Ovary (tissue), 9 donors: Measurements from ENCODE around the gene CD28. TPM values are rescaled to one million over a fixed set of nuclear protein-coding genes. Genes with fewer than 3 reads are reported as not detected.

Experiments
- DNase-seq, 5 donors: peaks; one replicate each; pipeline ENCODE4 v3.0.0-alpha.2; 2019 to 2020
- H3K27ac ChIP-seq, 2 donors: fragments of 200-600 bp; one replicate each; pipeline versions ENCODE4 v1.5.1 to v1.8.0; 2019 to 2022
- H3K27me3 ChIP-seq: fragments of 200-600 bp; one replicate; pipeline ENCODE4 v1.8.0; 2022
- H3K36me3 ChIP-seq: fragments of 200-600 bp; sonication (generic); one replicate; pipeline ENCODE4 v1.5.1; 2019
- H3K4me1 ChIP-seq: one replicate; pipeline ENCODE4 v1.8.1; 2013; ENCODE audit warnings: mild to moderate bottlenecking, moderate library complexity; ENCODE audit not compliant: insufficient read depth
- H3K4me3 ChIP-seq: fragments of 200-600 bp; sonication (generic); one replicate; pipeline ENCODE4 v1.5.1; 2017
- H3K9me3 ChIP-seq, 2 donors: fragments of 200-600 bp in 1 of 2; sonication (generic) in 1 of 2; one replicate each; pipeline versions ENCODE4 v1.5.1 to v1.8.1; 2013 to 2019; ENCODE audit warnings: mild to moderate bottlenecking in 1 of 2, moderate library complexity in 1 of 2
- CTCF ChIP-seq, 3 donors: fragments of 450-650 bp in 2 of 3; fragments of 200-600 bp in 1 of 3; IDR thresholded peaks; one replicate each; pipeline versions ENCODE4 v1.5.1 to v1.8.0; 2016 to 2022; ENCODE audit warnings: antibody characterized with exemption in 3 of 3, mild to moderate bottlenecking in 1 of 3
- EP300 ChIP-seq: sonication (generic); formaldehyde crosslinking; IDR thresholded peaks from one replicate; pipeline ENCODE4 v1.6.1; 2017; ENCODE audit warnings: antibody characterized with exemption
- POLR2A ChIP-seq: fragments of 450-650 bp; IDR thresholded peaks from one replicate; pipeline ENCODE4 v1.6.1; 2017; ENCODE audit warnings: antibody characterized with exemption, mild to moderate bottlenecking, moderate library complexity
- WGBS, 3 donors: extraction: QIAGEN DNeasy Blood & Tissue Kit in 1 of 3; methylation state at CpG; one replicate each; pipeline versions ENCODE4 v1.1.5 to v1.1.7; 2013 to 2017; 5-methylcytosine and 5-hydroxymethylcytosine counted together
- intact Hi-C, 4 donors: fragments of 100-400 bp; cut with DNase I; formaldehyde crosslinking; loops; one replicate each; pipeline versions ENCODE4 v1.11.0 to v1.15.1; 2022 to 2023
- polyA plus RNA-seq, 2 donors: library from polyadenylated mRNA; stranded (reverse); fragments of 200-250 nt in 1 of 2; fragments of 350-450 nt in 1 of 2; fragmentation: Illumina TruSeq in 1 of 2; extraction: RNeasy Lipid Tissue Mini Kit (QIAGEN cat#74804) in 1 of 2; gene quantifications; one replicate each; pipeline ENCODE4 v1.2.3, GENCODE V29; 2013 to 2014
- total RNA-seq, 7 donors: library from RNA; depleted of rRNA in 2 of 7; stranded (reverse); fragments of >200 nt in 2 of 7; fragmentation: NEBNext Ultra II Directional in 3 of 7; extraction: Animal tissue kit (Norgen Biotek cat#: 25700) in 3 of 7; gene quantifications; one replicate each; pipeline versions ENCODE4 v1.1.0 to v1.2.4, GENCODE V29; 2016 to 2023
- donor health status: DM: no; HTN: no; CAD: no; lungs with moderate emphysema.
- donor health status: DM: no; HTN: no; CAD: no.
- donor health status: Bipolar disorder and iron deficiency.
- donor health status: DM: yes; HTN: yes; CAD: no.
- donor health status: DM: no; HTN: no; CAD: no.
- donor health status: DM: yes; HTN: yes; CAD: no.

Gene CD28
- total and polyA plus RNA-seq, 9 donors, result 0.18 to 4.3 (median 1.2) TPM

DNA sequence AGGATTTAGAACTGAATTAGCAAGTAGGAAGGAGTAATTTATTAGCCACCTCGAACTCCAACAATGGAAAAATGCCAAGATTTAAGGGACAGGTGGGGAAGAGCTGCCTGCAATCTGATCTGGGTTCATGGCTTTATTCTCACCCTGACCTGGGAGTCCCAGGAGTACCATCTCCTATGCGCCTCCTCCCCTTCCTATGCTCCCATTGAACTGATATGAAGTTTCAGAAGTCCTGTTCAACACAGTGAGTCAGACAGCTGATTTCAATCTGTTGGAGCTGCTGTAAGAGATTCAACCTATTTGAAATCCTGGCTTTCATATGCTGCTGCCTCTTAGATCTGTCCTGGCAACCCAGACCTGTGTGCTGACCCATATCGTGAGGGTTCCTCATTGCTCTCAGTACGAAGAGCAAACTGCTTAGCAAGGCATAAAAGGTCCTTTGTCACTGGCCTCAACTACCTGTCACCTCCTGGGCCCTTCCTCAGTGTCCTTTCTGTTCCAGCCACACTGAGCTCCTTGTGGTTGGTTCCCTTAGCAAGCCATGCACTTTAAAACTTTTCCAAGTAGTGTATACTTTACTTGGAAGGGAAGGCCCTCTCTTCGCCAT is 15.9 kb upstream of the CD28 start:
- H3K9me3 ChIP-seq, result no peaks in the 10 kb centered on the region
- no peaks in the 10 kb centered on the region for H3K4me1 ChIP-seq
- H3K4me3 ChIP-seq, result no peak overlapping the region
- H3K27ac ChIP-seq, result no peak overlapping the region
- no peak for TF ChIP-seq CTCF (IDR thresholded peaks at IDR 0.05)
- no peak for TF ChIP-seq POLR2A
- no peak for TF ChIP-seq EP300
- 80 to 83% (median 80%) methylated on average over 5 of the region's 5 CpGs for WGBS, 3 donors
- intact Hi-C loops, result no loop called here
- H3K36me3 ChIP-seq, result no peaks in the 10 kb centered on the region
- H3K27me3 ChIP-seq, result no peaks in the 10 kb centered on the region
- no peak for DNase-seq

DNA sequence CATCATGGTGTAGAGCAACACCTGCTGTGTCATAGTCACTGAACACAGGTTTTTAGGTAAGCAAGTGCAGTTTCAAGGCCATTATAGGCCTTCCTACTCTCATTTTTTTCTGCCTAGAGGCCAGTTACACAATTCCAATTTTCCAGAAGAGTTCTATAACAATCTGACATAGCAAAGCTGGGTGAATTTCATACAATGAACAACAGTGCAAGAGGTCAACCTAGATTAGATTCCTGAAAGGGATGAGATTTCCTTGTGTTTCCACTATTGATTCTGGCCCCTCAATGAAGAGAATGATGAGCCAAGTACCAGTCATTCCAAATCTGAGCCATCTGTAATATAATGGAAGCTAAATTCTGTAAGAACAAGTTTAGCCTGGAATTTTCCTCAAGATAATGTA is 15.3 kb upstream of the CD28 start:
- no peak for DNase-seq
- Histone ChIP-seq H3K27ac (no peak overlapping the region), H3K27me3 (no peaks in the 10 kb centered on the region), H3K4me1 (no peaks in the 10 kb centered on the region), H3K9me3 (no peaks in the 10 kb centered on the region), H3K4me3 (no peak overlapping the region), H3K36me3 (no peaks in the 10 kb centered on the region)
- intact Hi-C loops, result no loop called here
- no peak for TF ChIP-seq CTCF (IDR thresholded peaks at IDR 0.05)

DNA sequence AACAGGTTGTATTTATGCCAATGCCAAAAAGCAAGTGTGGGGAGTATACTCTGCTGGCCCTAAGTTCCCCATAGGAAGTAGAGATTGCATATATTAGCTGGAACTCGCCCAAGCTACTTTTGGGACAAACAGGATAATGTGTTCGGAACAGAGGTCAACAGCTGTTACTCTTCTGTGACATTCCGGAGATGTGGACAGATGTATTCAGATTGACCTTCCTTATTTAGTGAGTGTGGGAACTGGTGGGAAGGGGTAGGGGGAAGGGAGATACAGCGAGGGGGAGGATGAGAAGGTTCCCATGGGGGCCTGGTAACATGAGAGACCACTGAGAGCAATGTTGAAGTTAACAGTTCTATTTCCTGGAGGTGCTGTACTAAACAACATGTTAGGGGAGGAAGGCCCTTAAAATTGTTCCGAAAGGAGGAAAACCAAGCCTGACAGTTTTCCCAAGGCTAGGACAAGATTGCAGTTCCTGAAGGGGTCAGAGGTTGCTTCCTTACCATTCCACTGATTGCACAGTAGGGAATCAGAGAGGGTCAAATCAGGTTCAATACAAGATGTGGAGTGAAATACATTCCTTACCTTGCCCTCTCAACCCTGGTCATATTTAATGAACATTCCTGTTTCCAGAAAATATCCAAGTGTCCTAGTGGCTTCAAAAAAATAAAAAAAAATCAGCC is 14.3 kb upstream of the CD28 start:
- no peak for DNase-seq
- Histone ChIP-seq H3K36me3 (no peaks in the 10 kb centered on the region), H3K9me3 (no peaks in the 10 kb centered on the region), H3K4me1 (no peaks in the 10 kb centered on the region), H3K4me3 (no peak overlapping the region), H3K27ac (no peak overlapping the region), H3K27me3 (no peaks in the 10 kb centered on the region)
- intact Hi-C loops, result no loop called here
- no peak for TF ChIP-seq CTCF (IDR thresholded peaks at IDR 0.05)
- TF ChIP-seq POLR2A, result no peak
- TF ChIP-seq EP300, result no peak
- WGBS, 3 donors, result 43 to 51% (median 46%) methylated on average over 5 of the region's 5 CpGs

GRCh38 chr2:203693242-203693879 is 13.1 kb upstream of the CD28 start:
- H3K36me3 ChIP-seq, result no peaks in the 10 kb centered on the region
- H3K4me1 ChIP-seq, result no peaks in the 10 kb centered on the region
- H3K4me3 ChIP-seq, result no peak overlapping the region
- H3K27ac ChIP-seq, result no peak overlapping the region
- DNase-seq, result no peak
- no peaks in the 10 kb centered on the region for H3K27me3 ChIP-seq
- H3K9me3 ChIP-seq, result no peaks in the 10 kb centered on the region
- intact Hi-C loops, result no loop called here
- WGBS, 3 donors, result 89 to 95% (median 90%) methylated on average over 6 of the region's 6 CpGs
- TF ChIP-seq EP300 (no peak), POLR2A (no peak), CTCF (IDR thresholded peaks at IDR 0.05) (no peak)
